ENCODE data around the gene RANBP17.

Gene RANBP17

DNA sequence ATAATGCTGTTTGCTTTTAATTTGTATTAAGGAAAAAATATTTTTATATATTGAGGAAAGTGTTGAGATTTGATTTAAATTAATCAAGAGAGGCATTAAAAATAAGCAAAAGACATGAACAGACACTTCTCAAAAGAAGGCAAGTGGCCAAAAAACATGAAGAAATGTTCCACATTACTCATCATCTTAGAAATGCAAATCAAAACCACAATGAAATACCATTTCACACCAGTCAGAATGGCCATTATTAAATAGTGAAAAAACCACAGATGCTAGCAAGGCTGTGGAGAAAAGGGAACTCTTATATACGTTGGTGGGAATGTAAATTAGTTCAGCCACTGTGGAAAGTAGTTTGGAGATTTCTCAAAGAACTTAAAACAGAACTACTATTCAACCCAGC lies 45.9 kb downstream of the RANBP17 start:
- ChIA-PET CTCF (no interaction called here), POLR2A (no interaction called here)
- Histone ChIP-seq H3K4me1 (ENCODE audit: control insufficient read depth, insufficient read depth, low read length) (no peaks in the 10 kb centered on the region), H3K9me3 (ENCODE audit: control insufficient read depth, insufficient read depth, low read depth, low read length) (no peaks in the 10 kb centered on the region), H3K36me3 (ENCODE audit: control insufficient read depth in 2 of 2, insufficient read depth in 1 of 2, low read length in 2 of 2) (peaks cover 0 to 15% of the 10 kb centered on the region in 2 experiments; a peak in 1 of 3 replicates), H3K4me3 (ENCODE audit: low read depth, low read length) (no peak overlapping the region), H3K27ac (ENCODE audit: extremely low read depth, low read depth, low read length) (no peak overlapping the region)
- TF ChIP-seq ZNF366 (tag by site-specific recombination; conservative IDR thresholded peaks at IDR 0.05) (no peak), ZSCAN23 (tag by site-specific recombination; IDR thresholded peaks at IDR 0.05) (no peak), ZNF354C (tag by site-specific recombination; IDR thresholded peaks at IDR 0.05; ENCODE audit: borderline replicate concordance, low read depth) (no peak), ZNF184 (tag by site-specific recombination; IDR thresholded peaks at IDR 0.05) (no peak), ZNF555 (tag by site-specific recombination; conservative IDR thresholded peaks at IDR 0.05) (no peak), KLF8 (tag by site-specific recombination; IDR thresholded peaks at IDR 0.05) (no peak), ZNF776 (tag by site-specific recombination; IDR thresholded peaks at IDR 0.05; ENCODE audit: borderline replicate concordance) (no peak), ZNF133 (tag by site-specific recombination; IDR thresholded peaks at IDR 0.05) (no peak), PRDM1 (tag by site-specific recombination; IDR thresholded peaks at IDR 0.05) (no peak), ZNF10 (tag by site-specific recombination; IDR thresholded peaks at IDR 0.05) (no peak), ZNF549 (tag by site-specific recombination; IDR thresholded peaks at IDR 0.05) (no peak), ZNF529 (tag by site-specific recombination; IDR thresholded peaks at IDR 0.05; ENCODE audit: insufficient replicate concordance) (no peak), GFI1B (tag by site-specific recombination; IDR thresholded peaks at IDR 0.05) (no peak)
- TF ChIP-seq, protein P1, sequence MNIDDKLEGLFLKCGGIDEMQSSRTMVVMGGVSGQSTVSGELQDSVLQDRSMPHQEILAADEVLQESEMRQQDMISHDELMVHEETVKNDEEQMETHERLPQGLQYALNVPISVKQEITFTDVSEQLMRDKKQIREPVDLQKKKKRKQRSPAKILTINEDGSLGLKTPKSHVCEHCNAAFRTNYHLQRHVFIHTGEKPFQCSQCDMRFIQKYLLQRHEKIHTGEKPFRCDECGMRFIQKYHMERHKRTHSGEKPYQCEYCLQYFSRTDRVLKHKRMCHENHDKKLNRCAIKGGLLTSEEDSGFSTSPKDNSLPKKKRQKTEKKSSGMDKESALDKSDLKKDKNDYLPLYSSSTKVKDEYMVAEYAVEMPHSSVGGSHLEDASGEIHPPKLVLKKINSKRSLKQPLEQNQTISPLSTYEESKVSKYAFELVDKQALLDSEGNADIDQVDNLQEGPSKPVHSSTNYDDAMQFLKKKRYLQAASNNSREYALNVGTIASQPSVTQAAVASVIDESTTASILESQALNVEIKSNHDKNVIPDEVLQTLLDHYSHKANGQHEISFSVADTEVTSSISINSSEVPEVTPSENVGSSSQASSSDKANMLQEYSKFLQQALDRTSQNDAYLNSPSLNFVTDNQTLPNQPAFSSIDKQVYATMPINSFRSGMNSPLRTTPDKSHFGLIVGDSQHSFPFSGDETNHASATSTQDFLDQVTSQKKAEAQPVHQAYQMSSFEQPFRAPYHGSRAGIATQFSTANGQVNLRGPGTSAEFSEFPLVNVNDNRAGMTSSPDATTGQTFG (tag by site-specific recombination; IDR thresholded peaks at IDR 0.05; ENCODE audit: borderline replicate concordance) = no peak
- TF ChIP-seq, protein P2, sequence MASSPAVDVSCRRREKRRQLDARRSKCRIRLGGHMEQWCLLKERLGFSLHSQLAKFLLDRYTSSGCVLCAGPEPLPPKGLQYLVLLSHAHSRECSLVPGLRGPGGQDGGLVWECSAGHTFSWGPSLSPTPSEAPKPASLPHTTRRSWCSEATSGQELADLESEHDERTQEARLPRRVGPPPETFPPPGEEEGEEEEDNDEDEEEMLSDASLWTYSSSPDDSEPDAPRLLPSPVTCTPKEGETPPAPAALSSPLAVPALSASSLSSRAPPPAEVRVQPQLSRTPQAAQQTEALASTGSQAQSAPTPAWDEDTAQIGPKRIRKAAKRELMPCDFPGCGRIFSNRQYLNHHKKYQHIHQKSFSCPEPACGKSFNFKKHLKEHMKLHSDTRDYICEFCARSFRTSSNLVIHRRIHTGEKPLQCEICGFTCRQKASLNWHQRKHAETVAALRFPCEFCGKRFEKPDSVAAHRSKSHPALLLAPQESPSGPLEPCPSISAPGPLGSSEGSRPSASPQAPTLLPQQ (tag by site-specific recombination; IDR thresholded peaks at IDR 0.05) = no peak
- TF ChIP-seq, protein P3, sequence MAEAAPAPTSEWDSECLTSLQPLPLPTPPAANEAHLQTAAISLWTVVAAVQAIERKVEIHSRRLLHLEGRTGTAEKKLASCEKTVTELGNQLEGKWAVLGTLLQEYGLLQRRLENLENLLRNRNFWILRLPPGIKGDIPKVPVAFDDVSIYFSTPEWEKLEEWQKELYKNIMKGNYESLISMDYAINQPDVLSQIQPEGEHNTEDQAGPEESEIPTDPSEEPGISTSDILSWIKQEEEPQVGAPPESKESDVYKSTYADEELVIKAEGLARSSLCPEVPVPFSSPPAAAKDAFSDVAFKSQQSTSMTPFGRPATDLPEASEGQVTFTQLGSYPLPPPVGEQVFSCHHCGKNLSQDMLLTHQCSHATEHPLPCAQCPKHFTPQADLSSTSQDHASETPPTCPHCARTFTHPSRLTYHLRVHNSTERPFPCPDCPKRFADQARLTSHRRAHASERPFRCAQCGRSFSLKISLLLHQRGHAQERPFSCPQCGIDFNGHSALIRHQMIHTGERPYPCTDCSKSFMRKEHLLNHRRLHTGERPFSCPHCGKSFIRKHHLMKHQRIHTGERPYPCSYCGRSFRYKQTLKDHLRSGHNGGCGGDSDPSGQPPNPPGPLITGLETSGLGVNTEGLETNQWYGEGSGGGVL (tag by site-specific recombination; IDR thresholded peaks at IDR 0.05) = no peak

DNA sequence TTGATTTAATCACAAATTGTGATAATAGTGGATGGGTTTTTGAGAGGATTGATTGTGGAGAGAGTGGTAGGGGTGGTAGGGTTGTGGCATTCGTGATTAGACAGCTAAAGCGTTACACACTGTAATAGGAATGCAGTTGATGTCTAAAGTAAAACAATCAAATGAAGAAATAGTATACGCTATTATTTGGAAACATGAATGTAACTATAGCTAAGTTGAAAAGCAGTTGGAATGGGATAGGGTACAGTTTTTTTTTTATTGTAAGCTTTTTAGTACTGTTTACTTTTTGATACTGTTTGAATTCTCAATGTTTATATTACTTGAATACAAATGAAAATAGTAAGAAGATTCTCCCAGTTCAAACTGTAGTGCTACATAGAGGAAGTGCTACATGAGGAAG lies 51.8 kb downstream of the RANBP17 start:
- ChIA-PET CTCF (no interaction called here), POLR2A (no interaction called here)
- Histone ChIP-seq H3K4me1 (ENCODE audit: control insufficient read depth, insufficient read depth, low read length) (no peaks in the 10 kb centered on the region), H3K27ac (ENCODE audit: extremely low read depth, low read depth, low read length) (no peak overlapping the region), H3K4me3 (ENCODE audit: low read depth, low read length) (no peak overlapping the region), H3K9me3 (ENCODE audit: control insufficient read depth, insufficient read depth, low read depth, low read length) (no peaks in the 10 kb centered on the region), H3K36me3 (ENCODE audit: control insufficient read depth in 2 of 2, insufficient read depth in 1 of 2, low read length in 2 of 2) (peaks cover 3 to 15% of the 10 kb centered on the region in 2 experiments; a peak in 1 of 3 replicates)
- TF ChIP-seq ZNF660 (tag by site-specific recombination; IDR thresholded peaks at IDR 0.05) (no peak), HOXA7 (CRISPR knock-in tag; IDR thresholded peaks at IDR 0.05; ENCODE audit: borderline replicate concordance) (no peak), ZNF670 (tag by site-specific recombination; IDR thresholded peaks at IDR 0.05; ENCODE audit: low read depth) (no peak), ZNF404 (tag by site-specific recombination; IDR thresholded peaks at IDR 0.05) (no peak), ZNF112 (tag by site-specific recombination; IDR thresholded peaks at IDR 0.05) (no peak), ZNF677 (tag by site-specific recombination; IDR thresholded peaks at IDR 0.05) (no peak), ZNF292 (tag by site-specific recombination; IDR thresholded peaks at IDR 0.05; ENCODE audit: borderline replicate concordance, low read depth) (no peak), ZBTB21 (tag by site-specific recombination; IDR thresholded peaks at IDR 0.05) (no peak), ZNF776 (tag by site-specific recombination; IDR thresholded peaks at IDR 0.05; ENCODE audit: borderline replicate concordance) (no peak), ZBTB20 (tag by site-specific recombination; IDR thresholded peaks at IDR 0.05) (no peak), ZNF24 (tag by site-specific recombination; IDR thresholded peaks at IDR 0.05) (no peak), ZNF544 (tag by site-specific recombination; IDR thresholded peaks at IDR 0.05) (no peak)
- TF ChIP-seq, protein P4, sequence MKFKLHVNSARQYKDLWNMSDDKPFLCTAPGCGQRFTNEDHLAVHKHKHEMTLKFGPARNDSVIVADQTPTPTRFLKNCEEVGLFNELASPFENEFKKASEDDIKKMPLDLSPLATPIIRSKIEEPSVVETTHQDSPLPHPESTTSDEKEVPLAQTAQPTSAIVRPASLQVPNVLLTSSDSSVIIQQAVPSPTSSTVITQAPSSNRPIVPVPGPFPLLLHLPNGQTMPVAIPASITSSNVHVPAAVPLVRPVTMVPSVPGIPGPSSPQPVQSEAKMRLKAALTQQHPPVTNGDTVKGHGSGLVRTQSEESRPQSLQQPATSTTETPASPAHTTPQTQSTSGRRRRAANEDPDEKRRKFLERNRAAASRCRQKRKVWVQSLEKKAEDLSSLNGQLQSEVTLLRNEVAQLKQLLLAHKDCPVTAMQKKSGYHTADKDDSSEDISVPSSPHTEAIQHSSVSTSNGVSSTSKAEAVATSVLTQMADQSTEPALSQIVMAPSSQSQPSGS (tag by site-specific recombination; IDR thresholded peaks at IDR 0.05; ENCODE audit: low read depth) = no peak
